HG03045 (cell line): ENCODE data around the gene MED12.

Experiments
- ATAC-seq: cut with Tn5 transposase; IDR thresholded peaks from one replicate; pipeline ENCODE4 v1.9.1; 2021; ENCODE audit warnings: mild to moderate bottlenecking, moderate library complexity; ENCODE audit not compliant: unreplicated experiment

The MED12 gene

DNA sequence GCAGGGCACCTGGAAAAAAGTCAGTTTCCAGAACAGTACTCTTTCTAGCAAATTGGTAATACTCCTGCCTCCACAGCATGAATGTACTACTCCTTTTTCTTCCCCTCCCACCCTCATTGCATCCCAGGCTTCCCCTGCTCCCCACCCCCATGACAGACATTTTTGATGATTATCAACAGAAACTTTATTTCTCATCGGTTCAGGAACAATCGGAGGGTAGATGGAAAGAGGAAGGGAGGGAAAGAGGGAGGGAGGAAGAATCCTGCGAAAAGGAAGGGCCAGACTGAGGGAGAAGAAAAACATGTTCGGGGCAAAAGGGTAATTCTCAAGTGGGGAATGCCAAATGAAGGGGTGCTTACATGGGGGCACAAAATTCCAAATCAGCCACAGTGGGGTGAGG lies 11.2 kb upstream of the MED12 start:
- ATAC-seq: no peak

DNA sequence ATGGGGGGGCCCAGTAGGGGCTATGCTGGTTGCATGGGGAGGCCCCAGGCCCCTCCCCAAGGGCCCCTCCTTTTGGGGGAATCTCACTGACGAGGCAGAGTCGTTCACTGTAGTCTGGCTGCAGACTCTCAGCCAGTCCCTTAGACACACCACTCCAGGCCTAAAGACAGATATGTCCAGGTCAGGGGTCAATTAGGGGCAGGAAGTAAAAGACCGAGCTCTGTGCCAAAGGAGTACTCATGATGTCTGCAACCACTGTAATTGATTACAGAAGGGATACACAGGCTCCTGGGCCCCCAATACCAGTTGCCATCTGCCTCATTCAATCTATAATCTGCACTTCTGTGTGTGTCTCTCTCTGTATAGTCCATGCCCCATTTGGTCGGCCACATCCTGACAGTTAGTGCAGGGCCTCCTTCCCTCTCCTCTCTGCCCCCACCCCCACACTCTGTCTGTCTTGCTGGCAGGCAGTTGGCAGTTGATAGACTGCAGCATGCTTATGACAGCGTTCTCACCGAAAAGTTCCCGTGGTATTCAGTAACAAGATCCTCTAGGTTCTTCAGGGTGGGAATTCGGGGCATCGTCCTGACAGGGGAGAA lies 10.5 kb upstream of the MED12 start:
- ATAC-seq: no peak

DNA sequence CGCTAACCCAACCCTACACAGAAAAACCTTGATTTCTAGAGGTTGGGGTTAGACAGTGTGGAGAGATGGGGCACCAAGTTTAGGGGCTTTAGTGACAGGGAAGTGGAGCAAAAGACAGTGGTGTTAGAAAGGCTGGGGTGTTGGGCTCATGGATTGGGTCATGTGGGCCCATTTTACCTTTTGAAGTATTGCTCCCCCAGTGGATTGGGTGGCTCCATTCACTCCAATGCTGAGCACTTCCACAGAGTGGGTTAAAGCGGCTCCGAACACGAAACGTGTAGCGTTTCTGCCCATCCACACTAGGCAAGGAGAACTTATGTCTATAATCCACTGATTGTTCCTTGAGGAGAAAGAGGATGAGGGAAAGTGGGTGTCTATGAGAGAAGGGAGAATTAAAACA lies 9.3 kb upstream of the MED12 start:
- ATAC-seq: no peak

DNA sequence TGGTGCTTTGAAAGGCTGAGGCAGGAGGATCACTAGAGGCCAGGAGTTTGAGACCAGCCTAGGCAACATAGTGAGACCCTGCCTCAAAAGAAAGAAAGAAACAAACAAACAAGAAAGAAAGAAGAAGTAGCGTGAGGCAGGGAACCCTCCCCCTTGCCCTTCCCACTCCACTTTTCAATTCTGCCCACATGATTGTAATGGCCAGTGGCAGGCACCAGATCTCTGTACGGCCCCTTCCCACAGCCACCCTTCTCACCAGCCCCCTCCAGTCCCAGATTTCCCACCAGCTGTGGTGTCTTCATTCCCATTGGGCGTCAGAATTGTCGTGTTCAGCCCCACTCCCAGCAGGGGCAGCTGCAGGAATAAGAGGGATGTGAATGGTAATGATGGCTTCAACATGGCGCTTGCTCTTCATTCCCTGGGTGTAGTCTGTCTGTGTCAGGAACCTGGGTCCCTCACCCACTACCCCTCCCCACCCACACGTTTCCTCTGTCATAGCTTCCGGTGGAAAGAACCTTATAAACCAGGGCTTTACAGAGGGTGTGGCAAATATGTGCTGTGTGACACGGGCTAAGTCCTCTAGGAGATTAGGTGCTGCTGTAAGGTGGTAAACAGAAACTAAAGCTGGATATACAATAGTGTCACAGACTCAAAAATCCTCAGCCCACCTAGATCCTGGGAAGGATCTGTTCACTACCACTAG lies 7.1 kb upstream of the MED12 start, which contains the start of gene IL2RG:
Gene IL2RG, minus strand, starts transcription at position 437 of the 703 bp plus-strand sequence. Its CDS starts 38 bp downstream, at position 399.
- ATAC-seq: peak; percentile 89

DNA sequence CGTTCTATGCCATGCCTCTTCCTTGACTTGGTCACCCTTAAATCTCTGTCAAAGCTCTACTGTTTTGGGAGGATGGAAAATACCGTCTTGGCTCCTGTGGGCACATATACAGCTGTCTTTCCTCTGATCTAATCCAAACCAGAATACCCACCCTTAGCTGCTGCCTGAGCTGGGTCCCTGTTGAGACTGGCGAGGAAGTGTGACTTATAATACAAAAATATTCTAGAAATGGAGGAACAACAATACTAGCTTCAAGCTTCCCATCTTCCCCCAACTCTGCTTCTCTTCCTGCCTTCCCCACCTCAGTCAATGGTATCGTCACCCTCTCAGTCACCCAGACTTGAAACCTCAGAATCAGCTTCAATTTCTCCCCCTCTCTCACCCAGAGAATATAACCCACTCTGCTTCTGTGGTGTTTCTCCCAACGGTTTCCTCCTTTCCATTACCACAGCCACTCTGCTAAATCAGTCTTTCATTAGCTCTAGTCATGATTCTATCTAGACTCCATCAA lies 6.4 kb upstream of the MED12 start:
- peak; percentile 35 for ATAC-seq

DNA sequence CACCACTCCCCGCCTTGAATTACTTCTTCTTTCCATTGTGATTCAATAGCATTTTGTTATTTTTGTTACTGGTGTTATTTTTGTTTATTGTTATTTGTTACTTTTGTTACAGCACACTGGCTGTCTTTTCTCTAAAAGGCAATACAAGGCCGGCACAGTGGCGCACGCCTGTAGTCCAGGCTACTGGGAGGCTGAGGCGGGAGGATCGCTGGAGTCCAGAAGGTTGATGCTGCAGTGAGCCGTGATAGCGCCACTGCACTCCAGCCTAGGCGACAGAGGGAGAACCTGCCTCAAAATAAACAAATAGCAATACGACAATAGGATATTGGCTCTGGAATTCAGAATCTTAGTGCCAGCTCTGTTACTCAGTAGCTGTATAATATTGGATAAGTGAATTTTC lies 1.0 kb upstream of the MED12 start:
- ATAC-seq: no peak

DNA sequence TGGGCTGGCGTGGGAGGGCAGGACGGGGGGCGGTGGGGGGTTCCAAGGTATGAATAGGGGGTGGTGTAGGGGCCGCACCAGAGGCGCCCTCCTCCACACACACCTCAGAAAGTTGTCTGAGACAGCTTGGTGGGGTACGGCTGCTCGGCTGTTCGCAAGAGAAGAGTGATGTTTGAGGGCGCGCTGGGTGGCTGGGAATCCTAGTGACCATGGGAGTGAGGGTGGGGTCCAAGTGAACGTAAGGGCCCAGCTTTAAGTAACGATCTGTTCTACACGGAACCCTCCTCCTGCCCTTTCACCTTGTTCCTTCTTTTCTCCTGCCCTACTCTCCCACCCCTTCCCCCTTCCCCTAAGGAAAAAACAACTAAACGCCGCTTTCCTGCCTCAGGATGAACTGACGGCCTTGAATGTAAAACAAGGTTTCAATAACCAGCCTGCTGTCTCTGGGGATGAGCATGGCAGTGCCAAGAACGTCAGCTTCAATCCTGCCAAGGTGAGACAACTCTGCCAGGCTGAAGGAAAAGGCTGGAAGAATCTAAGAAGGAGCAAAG lies 664 bp downstream of the MED12 start:
- ATAC-seq: peak; percentile 6

DNA sequence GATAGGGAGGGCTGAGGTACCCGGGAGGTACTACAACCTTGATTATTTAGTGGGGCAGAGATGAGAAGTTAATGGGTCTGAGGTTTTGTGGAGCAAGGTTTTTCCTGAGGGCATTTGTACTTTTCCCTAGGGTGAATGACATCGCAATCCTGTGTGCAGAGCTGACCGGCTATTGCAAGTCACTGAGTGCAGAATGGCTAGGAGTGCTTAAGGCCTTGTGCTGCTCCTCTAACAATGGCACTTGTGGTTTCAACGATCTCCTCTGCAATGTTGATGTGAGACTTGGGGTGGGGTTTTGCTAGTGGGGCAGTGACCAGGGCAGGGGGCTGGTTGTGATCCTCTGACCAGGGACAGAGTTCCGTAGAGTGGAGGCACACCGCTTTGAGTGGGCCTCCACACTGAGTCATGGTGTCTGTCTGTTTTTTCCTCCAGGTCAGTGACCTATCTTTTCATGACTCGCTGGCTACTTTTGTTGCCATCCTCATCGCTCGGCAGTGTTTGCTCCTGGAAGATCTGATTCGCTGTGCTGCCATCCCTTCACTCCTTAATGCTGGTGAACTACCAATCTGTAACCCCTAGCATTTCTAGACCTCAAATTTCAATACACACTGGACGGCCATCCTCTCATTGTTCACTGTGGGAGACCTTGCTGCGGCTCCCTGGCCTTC lies 9.9 kb downstream of the MED12 start:
- ATAC-seq: no peak

DNA sequence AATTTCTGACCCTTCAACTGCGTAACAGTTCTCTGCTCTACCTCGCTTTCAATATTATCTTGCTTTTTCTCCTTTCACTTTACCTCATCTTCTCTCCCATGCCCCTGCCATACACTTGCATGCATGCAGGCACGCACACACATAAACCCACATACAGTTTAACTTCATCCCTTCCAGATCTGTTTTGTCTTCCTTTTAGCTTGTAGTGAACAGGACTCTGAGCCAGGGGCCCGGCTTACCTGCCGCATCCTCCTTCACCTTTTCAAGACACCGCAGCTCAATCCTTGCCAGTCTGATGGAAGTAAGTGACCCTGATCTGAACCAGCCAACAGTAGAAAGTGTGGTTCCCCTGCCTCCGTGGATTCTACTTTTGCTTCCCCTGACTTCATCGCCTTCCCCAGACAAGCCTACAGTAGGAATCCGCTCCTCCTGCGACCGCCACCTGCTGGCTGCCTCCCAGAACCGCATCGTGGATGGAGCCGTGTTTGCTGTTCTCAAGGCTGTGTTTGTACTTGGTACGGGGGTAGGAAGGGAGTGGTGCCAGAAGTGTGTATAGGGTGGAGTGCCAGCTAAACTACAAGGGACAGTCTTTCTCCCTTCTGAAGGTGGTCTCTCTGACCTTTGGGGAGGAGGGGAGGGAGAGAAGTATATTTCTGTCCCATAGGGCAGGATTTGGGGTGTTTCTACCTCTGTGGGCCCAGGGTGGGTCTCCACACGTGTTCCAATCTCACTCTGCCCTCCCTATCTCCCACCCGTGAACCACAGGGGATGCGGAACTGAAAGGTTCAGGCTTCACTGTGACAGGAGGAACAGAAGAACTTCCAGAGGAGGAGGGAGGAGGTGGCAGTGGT lies 10.7 kb downstream of the MED12 start:
- ATAC-seq: peak; percentile 67

DNA sequence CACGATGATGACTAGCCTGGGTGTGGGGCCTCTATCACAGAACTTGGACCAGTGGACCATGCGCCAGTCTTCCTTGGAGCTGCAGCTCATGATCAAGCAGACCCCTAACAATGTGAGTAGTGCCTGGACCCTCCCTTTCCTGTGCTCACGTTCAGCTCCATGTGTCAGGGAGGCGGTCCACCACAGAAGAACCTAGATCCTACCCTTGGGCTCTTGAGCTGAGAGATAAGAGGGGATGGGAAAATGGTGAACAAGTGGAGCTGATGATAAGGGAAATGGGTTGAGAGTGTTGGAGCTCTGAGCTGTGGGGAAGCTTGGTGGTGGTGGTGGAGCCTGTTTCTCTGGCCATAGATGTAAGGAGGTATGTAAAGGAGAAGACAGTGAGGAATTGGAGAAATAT lies 13.1 kb downstream of the MED12 start:
- no peak for ATAC-seq

DNA sequence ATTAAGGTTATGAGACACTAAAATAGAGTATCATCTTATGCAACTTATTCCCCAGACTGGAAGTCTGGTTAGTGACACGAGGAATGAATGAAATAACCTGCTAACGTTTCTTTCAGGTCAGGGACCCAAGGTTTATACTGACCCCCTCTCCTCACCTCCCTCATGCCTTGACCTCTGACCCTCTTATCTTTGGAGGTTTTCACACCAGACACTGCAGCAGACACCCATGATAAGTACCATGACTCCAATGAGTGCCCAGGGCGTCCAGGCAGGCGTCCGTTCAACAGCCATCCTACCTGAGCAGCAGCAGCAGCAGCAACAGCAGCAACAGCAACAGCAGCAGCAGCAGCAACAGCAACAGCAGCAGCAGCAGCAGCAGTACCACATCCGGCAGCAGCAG lies 22.0 kb downstream of the MED12 start:
- ATAC-seq: no peak

DNA sequence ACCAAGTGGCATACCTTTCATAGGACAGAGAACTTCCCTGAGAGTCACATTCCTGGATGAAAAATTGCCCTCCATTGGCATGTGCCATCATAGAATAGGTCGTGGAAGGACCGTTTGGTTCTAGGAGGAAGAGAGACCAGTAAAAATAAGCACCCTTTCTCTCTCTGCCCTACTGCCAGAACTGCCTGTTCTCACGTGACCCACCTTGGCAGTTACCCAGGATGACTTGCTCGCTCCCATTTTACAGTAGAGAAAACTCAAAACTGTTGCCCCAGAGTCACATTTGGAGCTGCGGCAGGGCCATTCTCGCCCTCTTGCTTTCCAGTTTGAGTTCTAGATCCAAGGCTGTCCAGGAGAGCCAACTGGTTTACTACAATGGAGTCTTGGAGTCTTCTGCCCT lies 25.1 kb downstream of the MED12 start:
- no peak for ATAC-seq

DNA sequence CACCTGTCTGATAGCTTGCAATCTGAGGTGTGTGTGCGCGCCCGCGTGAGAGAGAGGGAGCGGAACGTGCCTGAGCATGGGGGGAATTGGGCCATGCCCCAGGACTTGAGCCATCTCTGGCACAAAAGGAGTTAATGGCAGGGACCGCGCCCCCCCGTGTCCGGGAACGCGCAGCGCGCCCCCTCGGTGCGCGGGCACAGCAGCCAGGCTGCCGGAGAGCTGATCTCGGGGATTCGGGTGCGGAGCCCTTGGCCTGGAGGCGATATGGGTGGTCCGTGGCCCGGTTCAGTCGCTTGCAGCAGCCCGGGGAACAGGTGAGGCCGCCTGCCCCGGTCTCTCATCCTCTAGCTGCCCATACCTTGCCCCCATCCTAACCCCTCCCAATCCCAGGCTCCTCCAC lies 26.3 kb downstream of the MED12 start, which contains the start of gene NLGN3:
Gene NLGN3, plus strand, starts transcription at position 191 of the 400 bp plus-strand sequence. CDS start 2,909 bp downstream, outside the sequence.
- no peak for ATAC-seq

DNA sequence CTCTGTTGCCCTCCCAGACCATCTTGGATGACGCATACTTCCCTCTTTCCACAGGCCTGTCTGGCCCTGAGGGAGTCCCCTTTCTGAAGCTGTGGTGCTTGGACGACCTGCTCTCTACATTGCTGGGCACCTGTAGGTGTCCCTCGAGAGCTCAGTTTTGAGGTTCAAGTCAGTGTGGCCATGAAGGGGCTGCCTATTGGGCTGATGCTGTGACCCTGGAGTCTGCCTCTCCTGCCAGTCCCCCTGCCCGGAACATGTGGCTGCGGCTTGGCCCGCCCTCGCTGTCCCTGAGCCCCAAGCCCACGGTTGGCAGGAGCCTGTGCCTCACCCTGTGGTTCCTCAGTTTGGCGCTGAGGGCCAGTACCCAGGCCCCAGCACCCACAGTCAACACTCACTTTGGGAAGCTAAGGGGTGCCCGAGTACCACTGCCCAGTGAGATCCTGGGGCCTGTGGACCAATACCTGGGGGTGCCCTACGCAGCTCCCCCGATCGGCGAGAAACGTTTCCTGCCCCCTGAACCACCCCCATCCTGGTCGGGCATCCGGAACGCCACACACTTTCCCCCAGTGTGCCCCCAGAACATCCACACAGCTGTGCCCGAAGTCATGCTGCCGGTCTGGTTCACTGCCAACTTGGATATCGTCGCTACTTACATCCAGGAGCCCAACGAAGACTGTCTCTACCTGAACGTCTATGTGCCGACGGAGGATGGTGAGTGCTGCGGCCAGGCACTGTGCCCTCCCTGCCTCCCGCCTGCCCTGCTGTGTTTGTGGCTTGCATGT lies 29.3 kb downstream of the MED12 start:
- ATAC-seq: no peak

DNA sequence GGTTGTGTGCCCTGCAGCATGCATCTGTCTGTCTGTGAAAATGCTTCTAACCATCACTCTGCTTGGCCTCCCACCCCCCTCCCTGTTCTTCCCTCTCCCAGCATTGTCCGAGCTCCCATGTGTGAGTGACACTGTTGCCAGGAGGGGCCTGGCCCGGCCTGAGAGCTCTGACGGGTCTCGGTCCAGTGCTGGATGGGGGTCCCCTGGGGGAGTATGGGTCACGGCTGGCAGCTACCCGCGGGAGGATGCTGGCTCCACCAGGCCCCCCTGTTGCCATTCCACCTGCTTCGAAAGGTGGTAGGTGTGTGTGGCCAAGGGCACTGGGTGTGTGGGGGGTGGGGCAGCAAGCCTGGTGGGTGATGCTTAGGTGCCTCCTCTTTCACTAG lies 29.9 kb downstream of the MED12 start:
- ATAC-seq: no peak

DNA sequence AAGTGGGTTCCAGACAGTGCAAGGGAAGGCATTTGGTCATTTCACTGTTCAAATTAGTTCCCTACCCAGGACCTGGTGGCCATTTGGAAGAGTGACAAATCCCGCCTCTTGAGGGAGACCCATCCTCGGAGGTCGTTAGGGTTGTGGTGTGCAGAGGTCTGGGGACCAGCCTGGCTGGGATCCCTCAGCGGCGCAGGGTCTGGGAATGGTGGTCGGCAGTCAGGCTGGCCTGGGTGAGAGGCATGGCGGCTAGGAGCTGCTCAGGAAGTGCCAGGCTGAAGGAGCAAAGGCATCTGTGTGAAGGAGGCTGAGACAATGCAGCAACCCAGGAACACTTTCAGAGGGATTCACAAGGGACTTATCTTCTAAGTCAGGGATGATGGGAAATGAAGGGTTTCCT lies 33.0 kb downstream of the MED12 start:
- ATAC-seq: no peak

DNA sequence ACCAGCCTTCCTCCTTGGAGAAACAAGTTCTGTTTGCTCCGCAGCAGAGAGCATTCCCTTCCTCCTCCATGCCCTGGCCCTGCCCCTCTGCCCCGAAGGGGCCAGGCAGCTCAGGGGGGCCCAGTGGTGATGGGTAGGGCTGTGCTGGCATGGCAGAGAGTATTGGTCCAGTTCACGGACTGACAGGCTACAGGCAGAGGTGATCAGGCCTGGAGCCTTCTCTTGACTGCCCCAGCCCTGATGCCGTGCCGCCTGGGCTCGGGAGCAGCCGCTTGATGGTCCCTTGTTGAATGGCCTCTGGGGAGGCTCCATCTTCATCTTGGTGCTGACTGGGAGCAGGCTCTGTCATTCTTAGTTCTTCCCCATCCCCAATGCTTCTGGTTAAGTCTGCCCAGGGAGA lies 35.8 kb downstream of the MED12 start:
- ATAC-seq: no peak

DNA sequence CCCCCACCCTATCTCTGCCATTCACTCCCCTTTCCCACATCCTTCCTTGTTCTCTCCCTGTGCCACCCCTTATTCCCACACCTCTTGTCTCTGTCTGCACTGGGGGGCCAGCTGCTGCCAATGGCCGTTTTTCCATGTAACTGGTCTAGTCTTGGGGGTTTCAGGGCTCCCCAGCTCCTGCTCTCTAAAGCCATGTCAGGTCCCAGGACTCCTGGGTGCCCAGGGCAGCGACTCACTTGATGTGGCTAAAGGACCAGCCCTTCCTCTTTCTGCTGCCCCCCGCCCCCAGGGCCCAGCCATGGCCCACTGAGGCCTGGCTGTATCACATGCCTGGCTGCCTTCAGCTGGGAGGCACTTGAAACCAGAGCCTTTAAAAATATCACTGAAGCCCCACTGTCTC lies 36.2 kb downstream of the MED12 start:
- ATAC-seq: no peak

DNA sequence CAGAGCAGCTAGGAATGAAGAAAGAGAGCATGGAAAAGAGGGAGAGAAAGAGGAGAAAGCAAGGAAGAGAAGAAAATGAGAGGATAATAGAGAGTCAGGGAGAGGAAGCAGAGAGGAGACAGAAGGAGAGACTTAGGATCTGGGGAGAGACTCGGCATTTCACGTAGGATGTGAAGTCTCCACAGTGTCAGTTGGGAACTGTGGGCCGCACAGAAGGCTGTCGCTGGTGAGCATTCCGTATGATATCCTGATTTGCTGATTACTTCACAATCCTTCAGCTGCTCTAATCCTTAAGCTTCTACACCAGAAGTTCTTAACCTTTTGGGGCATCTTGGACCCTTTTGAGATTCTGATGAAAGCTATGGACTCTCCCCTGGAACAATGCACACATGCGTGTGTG lies 40.2 kb downstream of the MED12 start:
- ATAC-seq: no peak

DNA sequence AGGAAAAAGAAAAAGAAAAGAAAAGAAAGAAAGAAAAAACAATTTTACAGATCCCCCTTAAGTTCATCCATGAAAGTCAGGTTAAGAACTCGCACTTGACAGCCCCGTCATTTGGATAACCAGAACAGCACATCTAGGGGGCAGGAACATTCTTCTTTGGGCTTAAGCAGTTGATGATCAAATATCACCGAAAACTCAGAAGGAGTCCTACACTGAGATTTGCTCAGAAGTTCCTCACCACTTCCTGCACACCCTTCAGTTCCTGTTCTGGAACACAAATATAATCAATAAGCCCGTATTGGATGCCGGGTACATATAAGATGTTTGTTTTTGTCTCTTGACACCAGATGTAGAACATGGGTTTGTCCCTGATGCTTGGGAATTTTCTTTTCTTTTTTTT lies 40.9 kb downstream of the MED12 start:
- no peak for ATAC-seq
